Measurements from ENCODE around the gene MICALL1.

Gene MICALL1

DNA sequence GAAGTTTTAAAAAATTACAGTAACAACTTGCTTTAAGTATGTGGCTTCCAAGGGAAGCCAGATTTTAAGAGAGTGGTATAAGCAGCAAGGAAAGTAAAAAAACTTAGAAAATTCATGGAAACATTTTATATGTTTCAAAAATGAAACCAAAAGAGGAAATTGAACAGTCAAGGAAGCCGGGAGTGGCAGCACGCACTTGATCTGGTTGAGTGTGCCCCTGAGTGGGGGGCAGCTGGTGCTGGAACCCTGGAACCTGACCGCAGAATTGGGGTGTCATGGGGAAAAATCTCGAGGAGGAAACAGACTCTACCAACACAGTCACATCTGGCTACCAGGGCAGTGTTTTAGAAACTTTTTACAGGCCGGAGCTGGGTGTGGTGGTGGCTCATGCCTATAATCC is 14.0 kb downstream of the MICALL1 start:
- TF ChIP-seq, protein P1, sequence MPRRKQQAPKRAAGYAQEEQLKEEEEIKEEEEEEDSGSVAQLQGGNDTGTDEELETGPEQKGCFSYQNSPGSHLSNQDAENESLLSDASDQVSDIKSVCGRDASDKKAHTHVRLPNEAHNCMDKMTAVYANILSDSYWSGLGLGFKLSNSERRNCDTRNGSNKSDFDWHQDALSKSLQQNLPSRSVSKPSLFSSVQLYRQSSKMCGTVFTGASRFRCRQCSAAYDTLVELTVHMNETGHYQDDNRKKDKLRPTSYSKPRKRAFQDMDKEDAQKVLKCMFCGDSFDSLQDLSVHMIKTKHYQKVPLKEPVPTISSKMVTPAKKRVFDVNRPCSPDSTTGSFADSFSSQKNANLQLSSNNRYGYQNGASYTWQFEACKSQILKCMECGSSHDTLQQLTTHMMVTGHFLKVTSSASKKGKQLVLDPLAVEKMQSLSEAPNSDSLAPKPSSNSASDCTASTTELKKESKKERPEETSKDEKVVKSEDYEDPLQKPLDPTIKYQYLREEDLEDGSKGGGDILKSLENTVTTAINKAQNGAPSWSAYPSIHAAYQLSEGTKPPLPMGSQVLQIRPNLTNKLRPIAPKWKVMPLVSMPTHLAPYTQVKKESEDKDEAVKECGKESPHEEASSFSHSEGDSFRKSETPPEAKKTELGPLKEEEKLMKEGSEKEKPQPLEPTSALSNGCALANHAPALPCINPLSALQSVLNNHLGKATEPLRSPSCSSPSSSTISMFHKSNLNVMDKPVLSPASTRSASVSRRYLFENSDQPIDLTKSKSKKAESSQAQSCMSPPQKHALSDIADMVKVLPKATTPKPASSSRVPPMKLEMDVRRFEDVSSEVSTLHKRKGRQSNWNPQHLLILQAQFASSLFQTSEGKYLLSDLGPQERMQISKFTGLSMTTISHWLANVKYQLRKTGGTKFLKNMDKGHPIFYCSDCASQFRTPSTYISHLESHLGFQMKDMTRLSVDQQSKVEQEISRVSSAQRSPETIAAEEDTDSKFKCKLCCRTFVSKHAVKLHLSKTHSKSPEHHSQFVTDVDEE (CRISPR knock-in tag; IDR thresholded peaks at IDR 0.05), result no peak
- TF ChIP-seq ESRRG (CRISPR knock-in tag; IDR thresholded peaks at IDR 0.05) (no peak), ZFP3 (CRISPR knock-in tag; IDR thresholded peaks at IDR 0.05) (no peak), PPARA (CRISPR knock-in tag; IDR thresholded peaks at IDR 0.05; ENCODE audit: borderline replicate concordance) (no peak), RARB (CRISPR knock-in tag; IDR thresholded peaks at IDR 0.05) (no peak), BACH2 (CRISPR knock-in tag; IDR thresholded peaks at IDR 0.05; ENCODE audit: borderline replicate concordance) (no peak), SNAI2 (CRISPR knock-in tag; IDR thresholded peaks at IDR 0.05) (no peak), ZNF70 (CRISPR knock-in tag; IDR thresholded peaks at IDR 0.05) (no peak), ZFP30 (CRISPR knock-in tag; IDR thresholded peaks at IDR 0.05) (no peak), CSDC2 (CRISPR knock-in tag; IDR thresholded peaks at IDR 0.05) (no peak), ISL1 (CRISPR knock-in tag; IDR thresholded peaks at IDR 0.05) (no peak), ZC3H10 (CRISPR knock-in tag; IDR thresholded peaks at IDR 0.05) (no peak)
- TF ChIP-seq, protein P2, sequence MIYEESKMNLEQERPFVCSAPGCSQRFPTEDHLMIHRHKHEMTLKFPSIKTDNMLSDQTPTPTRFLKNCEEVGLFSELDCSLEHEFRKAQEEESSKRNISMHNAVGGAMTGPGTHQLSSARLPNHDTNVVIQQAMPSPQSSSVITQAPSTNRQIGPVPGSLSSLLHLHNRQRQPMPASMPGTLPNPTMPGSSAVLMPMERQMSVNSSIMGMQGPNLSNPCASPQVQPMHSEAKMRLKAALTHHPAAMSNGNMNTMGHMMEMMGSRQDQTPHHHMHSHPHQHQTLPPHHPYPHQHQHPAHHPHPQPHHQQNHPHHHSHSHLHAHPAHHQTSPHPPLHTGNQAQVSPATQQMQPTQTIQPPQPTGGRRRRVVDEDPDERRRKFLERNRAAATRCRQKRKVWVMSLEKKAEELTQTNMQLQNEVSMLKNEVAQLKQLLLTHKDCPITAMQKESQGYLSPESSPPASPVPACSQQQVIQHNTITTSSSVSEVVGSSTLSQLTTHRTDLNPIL (CRISPR knock-in tag; IDR thresholded peaks at IDR 0.05; ENCODE audit: low read depth), result no peak
- no peak for ATAC-seq

DNA sequence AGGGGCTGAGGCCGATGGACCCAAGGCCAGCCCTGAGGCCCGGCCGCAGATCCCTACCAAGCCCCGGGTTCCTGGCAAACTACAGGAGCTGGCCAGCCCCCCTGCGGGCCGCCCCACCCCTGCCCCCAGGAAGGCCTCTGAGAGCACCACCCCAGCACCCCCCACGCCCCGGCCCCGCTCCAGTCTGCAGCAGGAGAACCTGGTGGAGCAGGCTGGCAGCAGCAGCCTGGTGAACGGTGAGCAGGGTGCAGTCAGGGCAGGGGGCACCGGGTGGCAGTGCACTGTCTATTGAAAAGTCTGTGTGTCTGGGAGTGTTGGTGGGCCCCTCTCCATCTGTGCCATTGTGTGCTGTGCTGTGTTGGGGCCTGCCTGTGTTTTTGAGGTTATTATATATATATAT is 16.1 kb downstream of the MICALL1 start:
- ATAC-seq, result peak; percentile 40; the same call in 2 of the 3 replicates
- no peak for TF ChIP-seq BACH2 (CRISPR knock-in tag; IDR thresholded peaks at IDR 0.05; ENCODE audit: borderline replicate concordance)
- TF ChIP-seq TOX (CRISPR knock-in tag; IDR thresholded peaks at IDR 0.05; ENCODE audit: borderline replicate concordance), result no peak
- TF ChIP-seq GLIS3 (CRISPR knock-in tag; IDR thresholded peaks at IDR 0.05), result no peak
- TF ChIP-seq, protein P3, sequence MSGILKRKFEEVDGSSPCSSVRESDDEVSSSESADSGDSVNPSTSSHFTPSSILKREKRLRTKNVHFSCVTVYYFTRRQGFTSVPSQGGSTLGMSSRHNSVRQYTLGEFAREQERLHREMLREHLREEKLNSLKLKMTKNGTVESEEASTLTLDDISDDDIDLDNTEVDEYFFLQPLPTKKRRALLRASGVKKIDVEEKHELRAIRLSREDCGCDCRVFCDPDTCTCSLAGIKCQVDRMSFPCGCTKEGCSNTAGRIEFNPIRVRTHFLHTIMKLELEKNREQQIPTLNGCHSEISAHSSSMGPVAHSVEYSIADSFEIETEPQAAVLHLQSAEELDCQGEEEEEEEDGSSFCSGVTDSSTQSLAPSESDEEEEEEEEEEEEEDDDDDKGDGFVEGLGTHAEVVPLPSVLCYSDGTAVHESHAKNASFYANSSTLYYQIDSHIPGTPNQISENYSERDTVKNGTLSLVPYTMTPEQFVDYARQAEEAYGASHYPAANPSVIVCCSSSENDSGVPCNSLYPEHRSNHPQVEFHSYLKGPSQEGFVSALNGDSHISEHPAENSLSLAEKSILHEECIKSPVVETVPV (CRISPR knock-in tag; IDR thresholded peaks at IDR 0.05), result no peak
- TF ChIP-seq ARNTL (CRISPR knock-in tag; IDR thresholded peaks at IDR 0.05; ENCODE audit: borderline replicate concordance, low read depth), result no peak
- no peak for TF ChIP-seq ISL1 (CRISPR knock-in tag; IDR thresholded peaks at IDR 0.05)
- TF ChIP-seq, protein P2 (CRISPR knock-in tag; IDR thresholded peaks at IDR 0.05; ENCODE audit: low read depth), result no peak
- no peak for TF ChIP-seq PPARA (CRISPR knock-in tag; IDR thresholded peaks at IDR 0.05; ENCODE audit: borderline replicate concordance)
- TF ChIP-seq, protein P4, sequence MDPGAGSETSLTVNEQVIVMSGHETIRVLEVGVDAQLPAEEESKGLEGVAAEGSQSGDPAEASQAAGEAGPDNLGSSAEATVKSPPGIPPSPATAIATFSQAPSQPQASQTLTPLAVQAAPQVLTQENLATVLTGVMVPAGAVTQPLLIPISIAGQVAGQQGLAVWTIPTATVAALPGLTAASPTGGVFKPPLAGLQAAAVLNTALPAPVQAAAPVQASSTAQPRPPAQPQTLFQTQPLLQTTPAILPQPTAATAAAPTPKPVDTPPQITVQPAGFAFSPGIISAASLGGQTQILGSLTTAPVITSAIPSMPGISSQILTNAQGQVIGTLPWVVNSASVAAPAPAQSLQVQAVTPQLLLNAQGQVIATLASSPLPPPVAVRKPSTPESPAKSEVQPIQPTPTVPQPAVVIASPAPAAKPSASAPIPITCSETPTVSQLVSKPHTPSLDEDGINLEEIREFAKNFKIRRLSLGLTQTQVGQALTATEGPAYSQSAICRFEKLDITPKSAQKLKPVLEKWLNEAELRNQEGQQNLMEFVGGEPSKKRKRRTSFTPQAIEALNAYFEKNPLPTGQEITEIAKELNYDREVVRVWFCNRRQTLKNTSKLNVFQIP (CRISPR knock-in tag; IDR thresholded peaks at IDR 0.05; ENCODE audit: borderline replicate concordance, low read depth), result no peak
- no peak for TF ChIP-seq SNAI2 (CRISPR knock-in tag; IDR thresholded peaks at IDR 0.05)
- TF ChIP-seq RARB (CRISPR knock-in tag; IDR thresholded peaks at IDR 0.05), result no peak
- TF ChIP-seq ZNF70 (CRISPR knock-in tag; IDR thresholded peaks at IDR 0.05), result no peak
- TF ChIP-seq ESRRG (CRISPR knock-in tag; IDR thresholded peaks at IDR 0.05), result no peak
- no peak for TF ChIP-seq OSR1 (CRISPR knock-in tag; IDR thresholded peaks at IDR 0.05)
- no peak for TF ChIP-seq TCF4 (CRISPR knock-in tag; IDR thresholded peaks at IDR 0.05; ENCODE audit: borderline replicate concordance)
- no peak for TF ChIP-seq ZNF565 (CRISPR knock-in tag; conservative IDR thresholded peaks at IDR 0.05; ENCODE audit: low read depth)

DNA sequence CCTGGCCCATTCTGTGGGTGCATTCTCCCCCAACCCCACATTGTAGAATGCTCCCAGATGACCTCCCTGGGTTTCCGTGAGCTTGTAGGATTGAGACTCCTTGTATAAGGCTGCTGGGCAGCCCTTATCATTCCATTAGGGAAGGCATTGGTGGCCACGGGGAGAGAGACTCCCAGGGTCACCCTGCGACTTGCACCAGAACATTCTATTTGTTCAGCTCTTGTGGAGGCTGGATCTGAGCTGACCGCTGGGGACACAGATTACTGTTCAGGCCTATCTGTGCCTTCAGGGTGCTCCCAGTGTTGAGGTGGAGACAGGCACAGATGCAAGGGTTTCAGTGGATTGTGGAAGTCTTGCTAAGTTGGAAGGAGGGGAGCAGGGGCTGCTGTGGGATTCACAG is 17.8 kb downstream of the MICALL1 start:
- TF ChIP-seq ZC3H10 (CRISPR knock-in tag; IDR thresholded peaks at IDR 0.05) (no peak), TCF4 (CRISPR knock-in tag; IDR thresholded peaks at IDR 0.05; ENCODE audit: borderline replicate concordance) (no peak), ISL1 (CRISPR knock-in tag; IDR thresholded peaks at IDR 0.05) (no peak), OSR1 (CRISPR knock-in tag; IDR thresholded peaks at IDR 0.05) (no peak), SNAI2 (CRISPR knock-in tag; IDR thresholded peaks at IDR 0.05) (no peak)

More for the DNA sequence above, 17.8 kb downstream of the MICALL1 start:
- no peak for ATAC-seq

All from SK-N-SH treated with all-trans-retinoic acid at 6 μM for 48 hours (cell line).